Measurements from ENCODE around the gene COL6A6. TPM values are rescaled to one million over a fixed set of nuclear protein-coding genes. Genes with fewer than 3 reads are reported as not detected.

The COL6A6 gene, protein sequence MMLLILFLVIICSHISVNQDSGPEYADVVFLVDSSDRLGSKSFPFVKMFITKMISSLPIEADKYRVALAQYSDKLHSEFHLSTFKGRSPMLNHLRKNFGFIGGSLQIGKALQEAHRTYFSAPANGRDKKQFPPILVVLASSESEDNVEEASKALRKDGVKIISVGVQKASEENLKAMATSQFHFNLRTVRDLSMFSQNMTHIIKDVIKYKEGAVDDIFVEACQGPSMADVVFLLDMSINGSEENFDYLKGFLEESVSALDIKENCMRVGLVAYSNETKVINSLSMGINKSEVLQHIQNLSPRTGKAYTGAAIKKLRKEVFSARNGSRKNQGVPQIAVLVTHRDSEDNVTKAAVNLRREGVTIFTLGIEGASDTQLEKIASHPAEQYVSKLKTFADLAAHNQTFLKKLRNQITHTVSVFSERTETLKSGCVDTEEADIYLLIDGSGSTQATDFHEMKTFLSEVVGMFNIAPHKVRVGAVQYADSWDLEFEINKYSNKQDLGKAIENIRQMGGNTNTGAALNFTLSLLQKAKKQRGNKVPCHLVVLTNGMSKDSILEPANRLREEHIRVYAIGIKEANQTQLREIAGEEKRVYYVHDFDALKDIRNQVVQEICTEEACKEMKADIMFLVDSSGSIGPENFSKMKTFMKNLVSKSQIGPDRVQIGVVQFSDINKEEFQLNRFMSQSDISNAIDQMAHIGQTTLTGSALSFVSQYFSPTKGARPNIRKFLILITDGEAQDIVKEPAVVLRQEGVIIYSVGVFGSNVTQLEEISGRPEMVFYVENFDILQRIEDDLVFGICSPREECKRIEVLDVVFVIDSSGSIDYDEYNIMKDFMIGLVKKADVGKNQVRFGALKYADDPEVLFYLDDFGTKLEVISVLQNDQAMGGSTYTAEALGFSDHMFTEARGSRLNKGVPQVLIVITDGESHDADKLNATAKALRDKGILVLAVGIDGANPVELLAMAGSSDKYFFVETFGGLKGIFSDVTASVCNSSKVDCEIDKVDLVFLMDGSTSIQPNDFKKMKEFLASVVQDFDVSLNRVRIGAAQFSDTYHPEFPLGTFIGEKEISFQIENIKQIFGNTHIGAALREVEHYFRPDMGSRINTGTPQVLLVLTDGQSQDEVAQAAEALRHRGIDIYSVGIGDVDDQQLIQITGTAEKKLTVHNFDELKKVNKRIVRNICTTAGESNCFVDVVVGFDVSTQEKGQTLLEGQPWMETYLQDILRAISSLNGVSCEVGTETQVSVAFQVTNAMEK (N-terminal part only)
- not detected for total RNA-seq

DNA sequence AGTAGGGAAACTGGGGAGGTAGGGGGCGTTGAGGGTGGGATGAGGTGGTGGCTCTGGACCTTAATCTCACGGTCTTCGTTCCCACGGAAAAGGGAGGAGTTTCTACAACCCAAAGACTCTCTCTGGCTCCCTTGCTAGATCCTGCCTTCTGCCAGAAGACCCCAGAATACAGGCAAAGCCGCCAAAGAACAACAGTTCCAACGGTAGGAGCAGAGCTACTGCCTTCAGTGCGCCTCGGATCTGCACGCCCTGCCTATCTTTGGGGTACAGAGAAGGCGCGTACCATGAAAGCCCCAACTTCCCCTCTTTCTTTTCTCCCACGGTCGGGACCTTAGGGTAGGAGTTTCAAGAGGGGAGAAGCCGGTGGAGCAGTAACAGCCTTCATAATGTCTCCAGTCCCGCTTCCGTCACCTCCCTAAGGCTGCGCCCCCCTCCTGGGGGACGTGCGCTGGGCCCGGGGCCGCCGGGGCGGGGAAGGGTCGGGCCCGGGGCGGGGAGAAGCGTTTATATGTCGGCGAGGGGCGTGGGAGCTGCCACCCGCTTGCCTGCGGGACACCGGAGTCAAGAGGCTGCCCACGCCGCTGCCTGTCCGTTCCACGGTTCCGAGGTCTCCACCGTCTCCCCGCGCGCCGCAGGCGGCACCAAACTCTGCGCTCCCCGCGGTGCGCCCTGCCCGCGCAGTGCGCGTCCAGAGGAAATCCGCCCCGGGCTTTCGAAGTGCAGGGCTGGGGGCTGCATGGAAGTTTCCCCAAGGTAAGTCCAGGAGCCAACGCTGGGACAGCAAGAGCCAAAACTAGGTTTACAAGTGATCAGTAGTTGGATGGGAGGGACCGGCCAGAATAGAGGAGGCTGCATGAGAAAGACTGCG, at the start of gene COL6A6:
Gene COL6A6 (plus strand): TSS at position 533 of the 868 bp plus-strand sequence. CDS start 43,188 bp downstream, outside the sequence.
- Mint-ChIP-seq H3K4me1 (no peaks in the 10 kb centered on the region), H3K36me3 (ENCODE audit: low read depth) (no peaks in the 10 kb centered on the region), H3K4me3 (no peak within 1 kb of the TSS), H3K9me3 (no peaks in the 10 kb centered on the region), H3K27ac (no peak within 1 kb of the TSS), H3K27me3 (peaks cover 41% of the 10 kb centered on the region)
- POLR2A ChIA-PET, result no interaction called here
- CTCF ChIA-PET, result no interaction called here
- no peak for DNase-seq

- H3K4me3 Mint-ChIP-seq, result no peak overlapping the region
- H3K27ac Mint-ChIP-seq, result no peak overlapping the region
- H3K9me3 Mint-ChIP-seq, result no peaks in the 10 kb centered on the region
- no peak for DNase-seq
- CTCF ChIA-PET, result no interaction called here
- no peaks in the 10 kb centered on the region for H3K4me1 Mint-ChIP-seq
- no peaks in the 10 kb centered on the region for H3K36me3 Mint-ChIP-seq (ENCODE audit: low read depth)
- POLR2A ChIA-PET, result no interaction called here
- peaks cover 6% of the 10 kb centered on the region for H3K27me3 Mint-ChIP-seq
Observed at GRCh38 chr3:130468311-130468710, 48.7 kb upstream of the COL6A6 start.

DNA sequence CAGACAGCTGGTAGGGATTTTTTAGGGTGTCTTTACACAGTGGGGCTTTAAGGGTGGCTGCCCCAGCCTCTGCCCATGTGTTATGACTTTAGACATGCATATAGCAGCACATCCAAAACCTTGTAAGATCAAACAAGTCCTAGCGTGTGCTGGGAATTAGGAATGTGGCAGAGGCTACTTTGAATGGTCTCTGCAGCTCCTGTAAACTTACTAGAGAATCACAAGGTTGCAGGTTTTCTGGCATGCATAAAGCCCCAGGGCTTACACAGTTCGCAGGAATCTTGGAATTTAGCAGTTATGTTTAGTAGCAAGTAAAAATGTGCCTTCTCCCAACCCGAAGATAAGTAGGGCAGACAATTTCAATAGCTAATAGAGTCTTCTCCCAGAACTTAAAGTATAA, 46.9 kb upstream of the COL6A6 start:
- ChIA-PET CTCF (no interaction called here), POLR2A (no interaction called here)
- H3K9me3 Mint-ChIP-seq, result no peaks in the 10 kb centered on the region
- H3K4me3 Mint-ChIP-seq, result no peak overlapping the region
- H3K27ac Mint-ChIP-seq, result no peak overlapping the region
- H3K36me3 Mint-ChIP-seq (ENCODE audit: low read depth), result no peaks in the 10 kb centered on the region
- no peaks in the 10 kb centered on the region for H3K4me1 Mint-ChIP-seq
- DNase-seq, result no peak
- peaks cover 7% of the 10 kb centered on the region for H3K27me3 Mint-ChIP-seq

GRCh38 chr3:130473416-130473815, 43.6 kb upstream of the COL6A6 start:
- ChIA-PET CTCF (no interaction called here), POLR2A (no interaction called here)
- H3K4me1 Mint-ChIP-seq, result no peaks in the 10 kb centered on the region
- H3K27me3 Mint-ChIP-seq, result peaks cover 7% of the 10 kb centered on the region
- no peaks in the 10 kb centered on the region for H3K36me3 Mint-ChIP-seq (ENCODE audit: low read depth)
- no peak for DNase-seq
- H3K27ac Mint-ChIP-seq, result no peak overlapping the region
- no peaks in the 10 kb centered on the region for H3K9me3 Mint-ChIP-seq
- no peak overlapping the region for H3K4me3 Mint-ChIP-seq

DNA sequence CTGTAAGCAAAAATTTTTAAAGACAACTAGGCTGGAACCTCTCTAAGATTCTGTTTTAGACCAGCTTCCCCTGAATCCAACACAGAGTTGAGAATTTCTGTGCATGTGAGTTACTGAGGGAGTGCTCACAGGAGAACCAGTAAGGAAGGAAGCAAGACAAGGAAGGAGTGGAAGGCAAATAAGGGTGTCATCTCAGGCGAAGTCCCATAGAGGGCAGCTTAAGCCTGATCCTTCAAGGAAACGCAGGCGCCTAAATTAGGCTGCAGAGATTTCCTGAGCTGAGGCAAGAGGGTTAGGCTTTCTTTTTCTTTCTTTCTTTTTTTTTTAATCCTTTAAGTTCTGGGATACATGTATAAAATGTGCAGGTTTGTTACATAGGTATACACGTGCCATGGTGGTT, 36.2 kb upstream of the COL6A6 start:
- Mint-ChIP-seq H3K9me3 (no peaks in the 10 kb centered on the region), H3K27ac (no peak overlapping the region), H3K4me3 (no peak overlapping the region), H3K27me3 (peaks cover 3% of the 10 kb centered on the region), H3K36me3 (ENCODE audit: low read depth) (no peaks in the 10 kb centered on the region), H3K4me1 (no peaks in the 10 kb centered on the region)
- no peak for DNase-seq
- POLR2A ChIA-PET, result no interaction called here
- CTCF ChIA-PET, result interaction anchor here (0.5 kb wide), 1 partner anchor 47 kb away, joined by 3 read pairs; no protein-coding TSS in a partner anchor

DNA sequence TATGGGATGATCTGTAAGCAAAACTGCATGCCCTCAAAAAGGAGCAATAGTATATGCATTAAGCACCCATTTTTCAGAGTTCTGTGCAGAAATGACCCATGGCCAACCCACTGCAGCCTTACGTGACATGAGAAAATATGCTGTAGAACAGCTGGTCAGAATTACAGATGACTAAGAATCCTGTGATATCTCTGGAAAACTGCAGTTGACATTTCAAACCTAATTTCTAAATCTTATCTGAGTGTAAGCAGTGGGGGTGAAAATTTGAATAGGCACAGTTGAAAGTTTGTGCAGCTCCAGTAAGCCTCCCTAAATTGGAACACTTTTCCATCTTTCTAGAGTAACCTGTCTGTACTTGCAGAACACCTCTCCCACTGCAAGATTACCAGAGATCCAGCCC, 28.7 kb upstream of the COL6A6 start:
- no peaks in the 10 kb centered on the region for H3K36me3 Mint-ChIP-seq (ENCODE audit: low read depth)
- no peak overlapping the region for H3K4me3 Mint-ChIP-seq
- CTCF ChIA-PET, result no interaction called here
- no peaks in the 10 kb centered on the region for H3K27me3 Mint-ChIP-seq
- H3K9me3 Mint-ChIP-seq, result no peaks in the 10 kb centered on the region
- no peaks in the 10 kb centered on the region for H3K4me1 Mint-ChIP-seq
- DNase-seq, result no peak
- POLR2A ChIA-PET, result no interaction called here
- H3K27ac Mint-ChIP-seq, result no peak overlapping the region

- Mint-ChIP-seq H3K4me1 (no peaks in the 10 kb centered on the region), H3K9me3 (no peaks in the 10 kb centered on the region), H3K4me3 (no peak overlapping the region), H3K27ac (no peak overlapping the region), H3K27me3 (no peaks in the 10 kb centered on the region), H3K36me3 (ENCODE audit: low read depth) (no peaks in the 10 kb centered on the region)
- CTCF ChIA-PET, result no interaction called here
- POLR2A ChIA-PET, result no interaction called here
- DNase-seq, result no peak
Observed at GRCh38 chr3:130488769-130489450, 28.1 kb upstream of the COL6A6 start.

DNA sequence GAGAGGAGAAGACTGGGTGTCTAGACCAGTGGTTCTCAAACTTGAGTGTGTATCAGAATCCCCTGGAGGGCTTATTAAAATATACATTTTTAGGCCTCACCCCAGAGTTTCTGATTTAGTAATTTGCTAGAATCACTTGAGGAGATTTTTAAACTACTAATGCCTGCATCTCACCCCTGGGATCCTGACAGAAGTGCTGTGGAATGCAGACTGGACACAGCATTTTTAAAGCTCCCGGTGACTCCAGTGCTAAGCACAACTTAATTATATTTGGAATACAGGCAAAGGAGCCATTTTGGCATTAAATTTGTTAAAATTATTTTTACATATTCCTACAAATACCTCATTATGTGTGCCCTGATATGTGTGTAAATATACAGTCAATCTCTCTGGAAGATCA, 26.7 kb upstream of the COL6A6 start:
- Mint-ChIP-seq H3K27me3 (no peaks in the 10 kb centered on the region), H3K36me3 (ENCODE audit: low read depth) (no peaks in the 10 kb centered on the region), H3K9me3 (no peaks in the 10 kb centered on the region), H3K4me3 (no peak overlapping the region), H3K27ac (no peak overlapping the region), H3K4me1 (no peaks in the 10 kb centered on the region)
- POLR2A ChIA-PET, result no interaction called here
- DNase-seq, result no peak
- CTCF ChIA-PET, result no interaction called here

DNA sequence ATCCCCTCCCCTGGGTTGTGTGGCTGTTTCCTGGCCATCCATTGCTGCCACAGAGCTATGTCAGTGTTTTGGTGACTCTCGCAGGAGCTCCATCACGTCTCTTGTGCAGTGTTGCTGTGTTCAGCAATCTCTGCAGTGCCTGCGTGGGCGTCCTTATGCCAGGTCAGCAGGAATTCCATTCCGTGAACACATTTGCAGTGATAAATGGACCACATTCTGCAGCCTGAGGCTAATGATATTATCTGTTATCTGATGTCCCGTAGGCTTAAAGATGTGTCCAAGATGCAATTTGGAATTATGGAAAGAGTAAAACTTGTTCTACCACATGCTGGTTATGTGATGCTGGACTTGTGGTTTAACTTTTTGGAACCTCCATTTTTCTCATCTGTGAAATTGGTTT, 25.5 kb upstream of the COL6A6 start:
- H3K36me3 Mint-ChIP-seq (ENCODE audit: low read depth), result no peaks in the 10 kb centered on the region
- no peaks in the 10 kb centered on the region for H3K4me1 Mint-ChIP-seq
- no peaks in the 10 kb centered on the region for H3K27me3 Mint-ChIP-seq
- no peaks in the 10 kb centered on the region for H3K9me3 Mint-ChIP-seq
- H3K4me3 Mint-ChIP-seq, result no peak overlapping the region
- ChIA-PET POLR2A (no interaction called here), CTCF (no interaction called here)
- no peak for DNase-seq
- H3K27ac Mint-ChIP-seq, result no peak overlapping the region

- CTCF ChIA-PET, result no interaction called here
- no peaks in the 10 kb centered on the region for H3K9me3 Mint-ChIP-seq
- H3K27me3 Mint-ChIP-seq, result peaks cover 10% of the 10 kb centered on the region
- H3K36me3 Mint-ChIP-seq (ENCODE audit: low read depth), result no peaks in the 10 kb centered on the region
- H3K27ac Mint-ChIP-seq, result no peak overlapping the region
- H3K4me1 Mint-ChIP-seq, result no peaks in the 10 kb centered on the region
- POLR2A ChIA-PET, result no interaction called here
- DNase-seq, result no peak
- H3K4me3 Mint-ChIP-seq, result no peak overlapping the region
Observed at GRCh38 chr3:130504701-130505100, 12.3 kb upstream of the COL6A6 start.

DNA sequence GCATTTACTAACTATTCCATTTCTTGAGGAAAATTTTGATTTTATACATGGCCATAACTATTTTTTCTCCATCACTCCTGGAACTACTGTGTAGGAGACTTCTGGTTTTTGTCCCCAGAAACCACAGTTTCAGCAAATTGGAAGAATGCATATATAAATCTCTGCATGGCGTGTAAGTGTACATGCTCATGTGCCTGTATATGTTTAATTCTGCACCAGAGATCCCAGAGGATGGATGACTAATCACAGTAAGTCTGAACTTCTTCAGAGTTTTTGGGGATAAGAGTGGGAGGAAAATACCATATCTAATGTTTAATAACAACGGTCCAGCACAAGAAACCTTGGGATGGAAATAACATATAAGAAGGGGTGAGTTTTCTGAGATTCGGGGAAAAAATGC, 10.9 kb upstream of the COL6A6 start:
- Mint-ChIP-seq H3K4me3 (no peak overlapping the region), H3K9me3 (no peaks in the 10 kb centered on the region), H3K27me3 (peaks cover 15% of the 10 kb centered on the region), H3K4me1 (no peaks in the 10 kb centered on the region), H3K36me3 (ENCODE audit: low read depth) (no peaks in the 10 kb centered on the region), H3K27ac (no peak overlapping the region)
- DNase-seq, result no peak
- POLR2A ChIA-PET, result no interaction called here
- CTCF ChIA-PET, result no interaction called here

GRCh38 chr3:130507746-130508145, 9.2 kb upstream of the COL6A6 start:
- H3K36me3 Mint-ChIP-seq (ENCODE audit: low read depth), result no peaks in the 10 kb centered on the region
- H3K4me3 Mint-ChIP-seq, result no peak overlapping the region
- peaks cover 22% of the 10 kb centered on the region for H3K27me3 Mint-ChIP-seq
- ChIA-PET POLR2A (no interaction called here), CTCF (no interaction called here)
- H3K4me1 Mint-ChIP-seq, result no peaks in the 10 kb centered on the region
- H3K9me3 Mint-ChIP-seq, result no peaks in the 10 kb centered on the region
- no peak overlapping the region for H3K27ac Mint-ChIP-seq
- no peak for DNase-seq

Data from activated CD4-positive, alpha-beta memory T cell treated with anti-CD3 and anti-CD28 coated beads, Interleukin-2, amount 10 ng/mL, durations not matched to agents 7 days and 5 days (primary cell).